NT2/D1 (cell line): ENCODE data around the gene ZNF45.
"Not testable (repeated sequence)": the region's sequence is repeated elsewhere in the genome, so short reads cannot be mapped to it uniquely, and the experiment has no call there.

ENCODE experiments used
- SUZ12 ChIP-seq: IDR thresholded peaks from 2 replicates; pipeline ENCODE4 v1.6.1; 2011; ENCODE audit not compliant: insufficient read length, insufficient read depth; ENCODE audit errors: extremely low read depth
- YY1 ChIP-seq: IDR thresholded peaks from 2 replicates; pipeline ENCODE4 v1.6.1; 2011; ENCODE audit not compliant: insufficient read length, insufficient read depth
- ZNF274 ChIP-seq: IDR thresholded peaks from 2 replicates; pipeline ENCODE4 v1.6.1; 2011; ENCODE audit warnings: mild to moderate bottlenecking, low read depth, low read length

DNA sequence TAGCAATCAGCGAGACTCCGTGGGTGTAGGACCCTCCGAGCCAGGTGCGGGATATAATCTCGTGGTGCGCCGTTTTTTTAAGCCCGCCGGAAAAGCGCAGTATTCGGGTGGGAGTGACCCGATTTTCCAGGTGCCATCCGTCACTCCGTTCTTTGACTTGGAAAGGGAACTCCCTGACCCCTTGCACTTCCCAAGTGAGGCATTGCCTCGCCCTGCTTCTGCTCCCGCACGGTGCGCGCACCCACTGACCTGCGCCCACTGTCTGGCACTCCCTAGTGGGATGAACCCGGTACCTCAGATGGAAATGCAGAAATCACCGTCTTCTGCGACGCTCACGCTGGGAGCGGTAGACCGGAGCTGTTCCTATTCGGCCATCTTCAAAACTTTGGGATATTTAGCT lies 68.2 kb downstream of the ZNF45 start:
- TF ChIP-seq ZNF274, YY1, SUZ12: not testable (repeated sequence)
